Retinal pigment epithelial cell (primary cell): ENCODE data around the gene MAPK4.

Source experiments
- DNase-seq: peaks from one replicate; pipeline ENCODE4 v3.0.0-alpha.2; 2010; ENCODE audit warnings: low read depth
- H3K4me3 ChIP-seq: 2 replicates; pipeline ENCODE4 v1.5.1; 2011; ENCODE audit warnings: mild to moderate bottlenecking, low read length, control low read depth, moderate library complexity
- TF ChIP-seq, protein P1 (sequence below): conservative IDR thresholded peaks from 2 replicates; pipeline ENCODE4 v1.5.1; 2011; ENCODE audit warnings: low read depth, low read length, control low read depth, inconsistent platforms

Gene MAPK4

DNA sequence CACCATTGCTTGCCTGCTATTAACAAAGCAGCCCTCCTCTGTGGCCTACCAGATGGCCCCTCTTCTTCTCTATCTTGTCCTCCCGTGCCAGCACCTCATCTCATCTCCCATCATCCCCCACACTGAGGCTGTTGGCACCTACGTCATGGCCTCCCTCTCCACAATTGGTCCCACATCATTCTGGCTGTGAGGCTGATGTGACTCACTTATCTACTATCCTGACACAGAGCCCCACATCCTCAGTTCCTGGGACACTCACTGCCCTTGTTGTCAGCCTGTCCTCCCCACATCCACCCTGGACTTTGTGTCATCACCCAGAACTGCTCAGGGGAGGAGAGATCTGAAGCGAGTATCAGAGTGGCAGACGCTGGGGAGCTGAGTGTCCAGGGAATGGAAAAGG, 157.0 kb downstream of the MAPK4 start:
- TF ChIP-seq, protein P1, sequence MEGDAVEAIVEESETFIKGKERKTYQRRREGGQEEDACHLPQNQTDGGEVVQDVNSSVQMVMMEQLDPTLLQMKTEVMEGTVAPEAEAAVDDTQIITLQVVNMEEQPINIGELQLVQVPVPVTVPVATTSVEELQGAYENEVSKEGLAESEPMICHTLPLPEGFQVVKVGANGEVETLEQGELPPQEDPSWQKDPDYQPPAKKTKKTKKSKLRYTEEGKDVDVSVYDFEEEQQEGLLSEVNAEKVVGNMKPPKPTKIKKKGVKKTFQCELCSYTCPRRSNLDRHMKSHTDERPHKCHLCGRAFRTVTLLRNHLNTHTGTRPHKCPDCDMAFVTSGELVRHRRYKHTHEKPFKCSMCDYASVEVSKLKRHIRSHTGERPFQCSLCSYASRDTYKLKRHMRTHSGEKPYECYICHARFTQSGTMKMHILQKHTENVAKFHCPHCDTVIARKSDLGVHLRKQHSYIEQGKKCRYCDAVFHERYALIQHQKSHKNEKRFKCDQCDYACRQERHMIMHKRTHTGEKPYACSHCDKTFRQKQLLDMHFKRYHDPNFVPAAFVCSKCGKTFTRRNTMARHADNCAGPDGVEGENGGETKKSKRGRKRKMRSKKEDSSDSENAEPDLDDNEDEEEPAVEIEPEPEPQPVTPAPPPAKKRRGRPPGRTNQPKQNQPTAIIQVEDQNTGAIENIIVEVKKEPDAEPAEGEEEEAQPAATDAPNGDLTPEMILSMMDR: no peak
- no peak for DNase-seq
- no peak overlapping the region for H3K4me3 ChIP-seq

GRCh38 chr18:50717563-50717962, 157.7 kb downstream of the MAPK4 start:
- H3K4me3 ChIP-seq: no peak overlapping the region
- DNase-seq: no peak
- TF ChIP-seq, protein P1: no peak

DNA sequence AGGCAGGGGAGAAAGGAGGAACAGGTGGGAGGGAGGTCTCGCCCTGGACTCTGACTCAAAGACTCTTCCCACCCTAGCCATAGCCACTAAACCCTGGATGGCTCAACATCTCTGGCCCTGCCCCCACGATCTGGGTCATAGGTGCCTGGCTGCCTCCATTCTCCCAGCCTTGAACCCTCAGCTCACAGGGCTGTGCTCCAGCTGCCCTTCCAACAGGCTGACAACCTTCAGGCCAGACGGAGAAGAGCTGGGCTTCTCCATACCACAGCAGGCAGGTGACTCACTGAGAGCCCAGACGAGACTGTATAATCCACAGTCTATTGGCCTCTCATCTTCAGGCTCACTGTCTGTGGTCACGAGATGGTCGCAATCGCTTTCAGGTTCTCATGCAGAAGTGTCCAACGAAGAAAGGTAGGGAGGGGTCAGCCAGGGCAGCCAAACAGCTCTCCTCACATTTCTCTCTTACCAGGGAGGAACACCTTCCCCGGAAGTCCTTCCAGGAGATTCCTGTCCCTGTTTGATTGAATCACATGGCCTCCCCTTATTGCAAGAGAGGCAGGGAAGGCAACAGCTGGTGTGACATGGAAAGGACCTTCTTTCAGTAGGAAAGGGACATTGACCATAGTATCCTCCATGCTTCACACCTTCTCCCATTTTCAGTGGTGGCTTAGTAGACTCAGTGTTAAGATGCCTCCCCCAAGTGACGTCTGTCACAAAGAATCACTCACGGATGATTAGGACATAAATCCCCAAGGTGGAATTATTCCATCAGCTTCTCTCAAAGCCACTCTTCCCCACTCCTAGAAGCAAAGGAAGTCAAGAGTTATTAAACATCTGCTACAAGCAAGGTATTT, 159.8 kb downstream of the MAPK4 start:
- TF ChIP-seq, protein P1: no peak
- H3K4me3 ChIP-seq: no peak overlapping the region
- no peak for DNase-seq

DNA sequence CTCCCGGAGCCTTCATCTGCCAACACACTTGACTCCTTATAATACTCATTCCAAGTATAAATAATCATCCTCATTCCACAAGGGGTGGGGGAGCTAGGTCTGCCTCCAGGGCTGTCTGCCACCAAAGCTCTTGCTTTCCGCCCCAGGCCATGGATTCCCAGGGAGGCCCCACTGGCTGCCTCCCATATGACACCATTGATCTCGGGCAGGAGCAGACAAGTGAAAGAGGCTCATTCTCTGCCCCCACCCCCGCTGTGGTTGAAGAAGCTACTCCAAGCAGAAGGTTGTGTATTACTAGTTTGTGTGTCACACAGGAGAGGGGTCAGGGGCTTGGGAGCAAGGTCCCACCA, 160.4 kb downstream of the MAPK4 start:
- no peak for DNase-seq
- TF ChIP-seq, protein P1: no peak
- H3K4me3 ChIP-seq: no peak overlapping the region

- no peak overlapping the region for H3K4me3 ChIP-seq
- TF ChIP-seq, protein P1: no peak
- DNase-seq: no peak
Measured at GRCh38 chr18:50721006-50721405, 161.1 kb downstream of the MAPK4 start.

- no peak overlapping the region for H3K4me3 ChIP-seq
- TF ChIP-seq, protein P1: no peak
- DNase-seq: no peak
Measured at GRCh38 chr18:50721451-50722120, 161.7 kb downstream of the MAPK4 start.

DNA sequence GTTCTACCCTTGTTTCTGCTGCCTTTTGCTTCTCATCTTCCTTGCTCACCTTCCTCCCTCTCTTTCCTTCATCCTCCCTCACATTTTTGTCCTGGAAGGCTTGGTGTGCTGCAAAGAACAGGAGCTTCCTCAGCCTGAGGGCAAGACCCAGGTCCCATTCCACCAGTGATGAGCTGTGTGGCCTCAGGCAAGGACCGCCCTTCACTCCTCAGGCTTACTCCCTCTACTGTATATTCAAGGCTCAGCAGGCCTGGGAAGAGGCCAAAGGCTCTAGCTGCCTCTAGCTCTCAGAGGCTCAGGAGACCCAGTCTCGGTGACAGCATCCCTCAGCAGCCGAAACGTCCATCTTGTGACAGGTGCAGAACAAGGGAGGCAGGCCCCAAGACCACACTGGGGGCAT, 162.4 kb downstream of the MAPK4 start:
- no peak for DNase-seq

More for the DNA sequence above, 162.4 kb downstream of the MAPK4 start:
- TF ChIP-seq, protein P1: no peak
- H3K4me3 ChIP-seq: no peak overlapping the region
